Natural killer cell (primary cell): ENCODE data around the gene NTHL1. TPM values are rescaled to one million over a fixed set of nuclear protein-coding genes. Genes with fewer than 3 reads are reported as not detected.
A peak's percentile ranks its signal among the peaks of the same experiment; 100 is the strongest.

ENCODE experiments used
- ATAC-seq, 3 donors: fragments of 150-1000 bp in 2 of 3; fragments of 200-7000 bp in 1 of 3; cut with Tn5 transposase; 1 replicate in 1 of 3; 2 replicates in 2 of 3; pipeline ENCODE4 v1.10.0; 2021; ENCODE audit warnings: mild to moderate bottlenecking in 2 of 3, moderate library complexity in 2 of 3
- DNase-seq, 2 donors: peaks; one replicate each; pipeline versions ENCODE4 v3.0.0 to v3.0.0-alpha.2; 2013 to 2021; ENCODE audit warnings: mixed read lengths in 1 of 2
- H3K27ac ChIP-seq: one replicate; pipeline ENCODE4 v1.5.1; 2013; ENCODE audit warnings: mild to moderate bottlenecking, low read length
- H3K27me3 ChIP-seq: one replicate; pipeline ENCODE4 v1.6.1; 2013; ENCODE audit warnings: low read length; ENCODE audit not compliant: control insufficient read depth, insufficient read depth
- H3K36me3 ChIP-seq: one replicate; pipeline ENCODE4 v1.6.1; 2013; ENCODE audit warnings: low read length; ENCODE audit not compliant: control insufficient read depth, insufficient read depth
- H3K4me1 ChIP-seq: one replicate; pipeline ENCODE4 v1.6.1; 2013; ENCODE audit warnings: low read length; ENCODE audit not compliant: control insufficient read depth, insufficient read depth
- H3K4me3 ChIP-seq: one replicate; pipeline ENCODE4 v1.5.1; 2013; ENCODE audit warnings: low read length
- H3K9me3 ChIP-seq: one replicate; pipeline ENCODE4 v1.6.1; 2013; ENCODE audit warnings: low read length; ENCODE audit not compliant: control insufficient read depth, insufficient read depth
- H3K27ac Mint-ChIP-seq, 2 donors: one replicate each; pipeline ENCODE4 v1.8.0; 2022; ENCODE audit warnings: mild to moderate bottlenecking in 2 of 2, mixed read lengths in 2 of 2, moderate library complexity in 1 of 2
- H3K27me3 Mint-ChIP-seq, 2 donors: one replicate each; pipeline ENCODE4 v1.8.0; 2022; ENCODE audit warnings: low read depth in 2 of 2, mixed read lengths in 2 of 2
- H3K36me3 Mint-ChIP-seq: one replicate; pipeline ENCODE4 v1.8.0; 2022; ENCODE audit warnings: mixed read lengths
- H3K4me1 Mint-ChIP-seq, 2 donors: one replicate each; pipeline ENCODE4 v1.8.0; 2022; ENCODE audit warnings: mixed read lengths in 2 of 2
- H3K4me3 Mint-ChIP-seq: one replicate; pipeline ENCODE4 v1.8.0; 2022; ENCODE audit warnings: mild to moderate bottlenecking, moderate library complexity, mixed read lengths
- H3K9me3 Mint-ChIP-seq, 2 donors: one replicate each; pipeline ENCODE4 v1.8.0; 2022; ENCODE audit warnings: mixed read lengths in 2 of 2
- WGBS: methylation state at CpG from one replicate; pipeline ENCODE4 v1.1.7; 2013; ENCODE audit warnings: missing lambda C conversion rate; ENCODE audit not compliant: insufficient coverage; 5-methylcytosine and 5-hydroxymethylcytosine counted together
- intact Hi-C: fragments of 100-400 bp; cut with micrococcal nuclease; formaldehyde crosslinking; loops from one replicate; pipeline ENCODE4 v1.14.2; 2022
- total RNA-seq, 4 donors: library from RNA; stranded (reverse); fragments of 120-200 nt in 1 of 4; gene quantifications; one replicate each; pipeline versions ENCODE4 v1.2.3 to v1.2.4, GENCODE V29; 2013 to 2022
- TF ChIP-seq, protein P1 (sequence below): fragments of 200-600 bp; IDR thresholded peaks from one replicate; pipeline ENCODE4 v1.8.0; 2022; ENCODE audit warnings: antibody characterized with exemption

Gene NTHL1
- total RNA-seq, 3 donors from 2014 or later (not counting 1 experiment from before 2014, with no cell fraction given), result 8.7 to 12.9 (median 9.7) TPM

DNA sequence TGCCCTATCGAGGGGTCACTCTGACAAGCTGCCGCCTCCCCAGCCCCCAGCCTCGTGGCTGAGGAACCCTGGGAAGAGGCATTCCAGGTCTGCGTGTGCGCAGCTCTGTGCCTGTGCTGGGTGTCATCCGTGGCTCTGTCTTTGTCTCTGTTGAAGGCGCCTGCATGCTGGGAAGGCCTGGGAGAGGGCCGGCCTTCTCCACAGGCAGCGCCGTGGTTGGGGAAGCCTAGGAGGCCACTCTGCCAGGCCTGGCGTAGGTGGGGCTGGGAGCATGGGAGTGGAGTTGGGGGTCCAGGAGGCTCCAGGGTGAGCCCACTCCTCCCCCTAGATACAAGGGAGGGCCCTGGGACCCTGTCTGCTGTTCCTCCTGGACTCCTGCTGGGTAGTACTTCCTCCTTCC lies 17.6 kb downstream of the NTHL1 start:
- intact Hi-C loops, result no loop called here

DNA sequence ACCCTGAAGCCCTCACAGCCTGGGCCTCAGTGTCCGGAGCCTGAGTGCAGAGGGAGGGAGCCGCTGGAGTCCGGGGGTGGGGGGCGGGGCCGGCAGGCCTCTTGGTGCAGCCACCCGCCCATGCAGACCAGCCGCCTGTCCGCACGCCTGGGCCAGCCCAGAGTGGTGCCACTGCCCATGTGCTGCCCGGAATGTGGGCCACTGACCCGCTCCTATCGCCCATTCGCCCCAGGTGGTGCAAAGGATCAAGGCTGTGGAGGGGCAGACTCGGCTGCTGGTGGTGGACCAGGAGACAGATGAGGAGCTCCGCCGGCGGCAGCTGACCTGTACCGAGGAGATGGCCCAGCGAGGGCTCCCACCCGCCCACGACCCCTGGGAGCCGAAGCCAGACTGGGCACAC lies 18.3 kb downstream of the NTHL1 start:
- WGBS, result 94% methylated on average over 22 of the region's 22 CpGs
- no peaks in the 10 kb centered on the region for H3K27me3 Mint-ChIP-seq
- Histone ChIP-seq H3K4me3 (no peak overlapping the region), H3K9me3 (no peaks in the 10 kb centered on the region), H3K27me3 (peaks cover 5% of the 10 kb centered on the region), H3K4me1 (peaks cover 15% of the 10 kb centered on the region), H3K27ac (no peak overlapping the region), H3K36me3 (no peaks in the 10 kb centered on the region)
- ATAC-seq (no peak), DNase-seq (no peak)
- intact Hi-C loops, result loop anchor here (10.0 kb wide), 1 partner anchor 235 kb away; the partner anchor contains the start of gene RNPS1
- no peak overlapping the region for H3K27ac Mint-ChIP-seq
- H3K9me3 Mint-ChIP-seq, result no peaks in the 10 kb centered on the region
- TF ChIP-seq, protein P1, sequence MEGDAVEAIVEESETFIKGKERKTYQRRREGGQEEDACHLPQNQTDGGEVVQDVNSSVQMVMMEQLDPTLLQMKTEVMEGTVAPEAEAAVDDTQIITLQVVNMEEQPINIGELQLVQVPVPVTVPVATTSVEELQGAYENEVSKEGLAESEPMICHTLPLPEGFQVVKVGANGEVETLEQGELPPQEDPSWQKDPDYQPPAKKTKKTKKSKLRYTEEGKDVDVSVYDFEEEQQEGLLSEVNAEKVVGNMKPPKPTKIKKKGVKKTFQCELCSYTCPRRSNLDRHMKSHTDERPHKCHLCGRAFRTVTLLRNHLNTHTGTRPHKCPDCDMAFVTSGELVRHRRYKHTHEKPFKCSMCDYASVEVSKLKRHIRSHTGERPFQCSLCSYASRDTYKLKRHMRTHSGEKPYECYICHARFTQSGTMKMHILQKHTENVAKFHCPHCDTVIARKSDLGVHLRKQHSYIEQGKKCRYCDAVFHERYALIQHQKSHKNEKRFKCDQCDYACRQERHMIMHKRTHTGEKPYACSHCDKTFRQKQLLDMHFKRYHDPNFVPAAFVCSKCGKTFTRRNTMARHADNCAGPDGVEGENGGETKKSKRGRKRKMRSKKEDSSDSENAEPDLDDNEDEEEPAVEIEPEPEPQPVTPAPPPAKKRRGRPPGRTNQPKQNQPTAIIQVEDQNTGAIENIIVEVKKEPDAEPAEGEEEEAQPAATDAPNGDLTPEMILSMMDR, result no peak
- H3K4me1 Mint-ChIP-seq, result peaks cover 0 to 5% of the 10 kb centered on the region in 2 donors
- no peak overlapping the region for H3K4me3 Mint-ChIP-seq
- no peaks in the 10 kb centered on the region for H3K36me3 Mint-ChIP-seq

More for the DNA sequence above, 17.6 kb downstream of the NTHL1 start:
- Mint-ChIP-seq H3K27me3 (no peaks in the 10 kb centered on the region), H3K4me1 (peaks cover 0 to 4% of the 10 kb centered on the region in 2 donors), H3K4me3 (peak overlapping the region; percentile 21), H3K27ac (no peak overlapping the region), H3K9me3 (no peaks in the 10 kb centered on the region), H3K36me3 (no peaks in the 10 kb centered on the region)
- Histone ChIP-seq H3K36me3 (no peaks in the 10 kb centered on the region), H3K4me3 (no peak overlapping the region), H3K27ac (no peak overlapping the region), H3K27me3 (peaks cover 4% of the 10 kb centered on the region), H3K9me3 (no peaks in the 10 kb centered on the region), H3K4me1 (peaks cover 15% of the 10 kb centered on the region)
- no peak for DNase-seq
- TF ChIP-seq, protein P1, result no peak
- WGBS, result 94% methylated on average over 10 of the region's 11 CpGs
- no peak for ATAC-seq

DNA sequence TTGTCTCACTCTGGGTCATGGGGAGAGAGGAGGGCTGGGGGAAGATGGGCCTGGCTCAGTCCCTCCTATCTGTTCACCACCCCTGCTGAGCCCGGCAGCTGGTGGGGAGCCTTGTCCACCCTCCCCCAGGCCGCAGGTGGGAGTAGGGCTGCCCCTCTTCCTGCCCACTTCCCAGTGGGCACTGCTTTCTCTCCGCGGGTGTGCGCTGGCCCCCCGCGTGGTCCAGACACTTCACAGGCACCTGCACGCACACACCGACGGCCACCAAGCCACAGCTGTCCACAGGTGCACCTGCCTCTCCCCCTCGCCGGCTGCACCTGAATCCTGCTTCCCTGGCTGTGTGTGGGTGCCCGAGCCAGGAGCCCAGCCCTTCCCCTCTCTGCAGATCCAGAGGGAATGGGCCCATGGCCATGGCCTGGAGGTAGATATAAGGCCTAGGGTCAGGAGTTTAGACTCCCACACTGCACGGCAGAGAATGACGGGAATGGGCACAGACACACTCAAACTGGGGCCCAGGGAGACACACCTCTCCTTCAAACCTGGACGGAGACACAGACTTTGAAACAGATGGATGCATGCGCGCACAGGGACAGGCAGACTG lies 18.9 kb downstream of the NTHL1 start:
- Histone ChIP-seq H3K4me1 (peaks cover 18% of the 10 kb centered on the region), H3K4me3 (no peak overlapping the region), H3K36me3 (no peaks in the 10 kb centered on the region), H3K27ac (no peak overlapping the region), H3K9me3 (no peaks in the 10 kb centered on the region), H3K27me3 (peaks cover 5% of the 10 kb centered on the region)
- no peak overlapping the region for H3K4me3 Mint-ChIP-seq
- no peaks in the 10 kb centered on the region for H3K36me3 Mint-ChIP-seq
- intact Hi-C loops, result loop anchor here (10.0 kb wide), 1 partner anchor 236 kb away; the partner anchor contains the start of gene RNPS1
- no peak overlapping the region for H3K27ac Mint-ChIP-seq
- whole genome bisulfite sequencing, result 88% methylated on average over 18 of the region's 18 CpGs
- no peak for ATAC-seq
- TF ChIP-seq, protein P1, result no peak
- no peaks in the 10 kb centered on the region for H3K27me3 Mint-ChIP-seq
- no peaks in the 10 kb centered on the region for H3K9me3 Mint-ChIP-seq
- H3K4me1 Mint-ChIP-seq, result peaks cover 0 to 8% of the 10 kb centered on the region in 2 donors
- no peak for DNase-seq

DNA sequence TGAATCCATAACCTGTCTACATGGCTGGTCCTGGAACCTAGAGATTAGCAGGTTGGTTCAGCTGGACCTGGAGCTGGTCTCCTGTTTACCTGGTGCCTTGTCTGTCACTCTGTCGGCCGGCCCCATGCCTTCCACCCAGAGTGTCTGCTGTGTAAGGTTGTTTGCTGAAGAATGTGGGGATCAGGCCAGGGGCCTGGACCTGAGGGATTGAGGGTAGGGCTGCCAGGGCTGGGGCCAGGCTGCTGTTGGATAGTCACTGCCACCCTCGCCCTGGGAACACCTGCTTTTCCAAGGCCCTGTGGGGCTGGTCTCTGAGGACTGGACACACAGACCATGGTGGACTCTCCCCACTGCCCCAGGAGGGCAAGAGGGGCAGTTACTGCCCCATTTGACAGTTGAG lies 19.5 kb downstream of the NTHL1 start:
- Histone ChIP-seq H3K36me3 (no peaks in the 10 kb centered on the region), H3K9me3 (no peaks in the 10 kb centered on the region), H3K27me3 (peaks cover 5% of the 10 kb centered on the region), H3K4me3 (no peak overlapping the region), H3K27ac (no peak overlapping the region), H3K4me1 (peaks cover 24% of the 10 kb centered on the region)
- H3K4me1 Mint-ChIP-seq, result peaks cover 4 to 13% of the 10 kb centered on the region in 2 donors
- H3K9me3 Mint-ChIP-seq, result no peaks in the 10 kb centered on the region
- no peaks in the 10 kb centered on the region for H3K27me3 Mint-ChIP-seq
- no peak overlapping the region for H3K27ac Mint-ChIP-seq
- no peak for ATAC-seq
- WGBS, result 86% methylated on average over 3 of the region's 3 CpGs
- H3K4me3 Mint-ChIP-seq, result peak overlapping the region; percentile 78
- H3K36me3 Mint-ChIP-seq, result no peaks in the 10 kb centered on the region
- no peak for DNase-seq
- intact Hi-C loops, result loop anchor here (10.0 kb wide), 1 partner anchor 237 kb away; the partner anchor contains the start of gene RNPS1
- TF ChIP-seq, protein P1, result no peak
